Ascending aorta (tissue), 2 donors: ENCODE data around the gene SHROOM1. TPM values are rescaled to one million over a fixed set of nuclear protein-coding genes. Genes with fewer than 3 reads are reported as not detected.

Experiments used
- DNase-seq, 2 donors: peaks; one replicate each; pipeline ENCODE4 v3.0.0-alpha.2; 2019; ENCODE audit warnings: low spot score in 2 of 2
- H3K27ac ChIP-seq, 2 donors: fragments of 200-600 bp; sonication (generic); one replicate each; pipeline ENCODE4 v1.5.1; 2016 to 2017; ENCODE audit warnings: mild to moderate bottlenecking in 1 of 2
- H3K27me3 ChIP-seq: fragments of 200-600 bp; sonication (generic); one replicate; pipeline ENCODE4 v1.5.1; 2017
- H3K36me3 ChIP-seq, 2 donors: fragments of 200-600 bp; sonication (generic); one replicate each; pipeline ENCODE4 v1.5.1; 2016
- H3K4me1 ChIP-seq, 2 donors: fragments of 200-600 bp; sonication (generic); one replicate each; pipeline ENCODE4 v1.5.1; 2016 to 2017; ENCODE audit warnings: mild to moderate bottlenecking in 1 of 2
- H3K4me3 ChIP-seq, 2 donors: fragments of 200-600 bp; sonication (generic); one replicate each; pipeline ENCODE4 v1.5.1; 2016 to 2017; ENCODE audit warnings: mild to moderate bottlenecking in 1 of 2
- H3K9me3 ChIP-seq, 2 donors: fragments of 200-600 bp; sonication (generic); one replicate each; pipeline ENCODE4 v1.5.1; 2016
- CTCF ChIP-seq, 3 experiments: fragments of 200-600 bp in 2 of 3; fragments of 450-650 bp in 1 of 3; sonication (generic) in 2 of 3; IDR thresholded peaks; one replicate each; pipeline ENCODE4 v1.5.1; 2016 to 2019; ENCODE audit warnings: antibody characterized with exemption in 3 of 3, mild to moderate bottlenecking in 1 of 3, moderate library complexity in 1 of 3
- intact Hi-C: fragments of 100-400 bp; cut with DNase I; formaldehyde crosslinking; loops from one replicate; pipeline ENCODE4 v1.15.1; 2023
- total RNA-seq: library from RNA; depleted of rRNA; stranded (reverse); fragments of >200 nt; gene quantifications from one replicate; pipeline ENCODE4 v1.1.0, GENCODE V29; 2016

The SHROOM1 gene
- total RNA-seq, 1 donor from 2014 or later = 49.4 TPM

GRCh38 chr5:132782101-132782500, 48.3 kb downstream of the SHROOM1 start:
- H3K9me3 ChIP-seq = no peaks in the 10 kb centered on the region
- no peaks in the 10 kb centered on the region for H3K36me3 ChIP-seq
- H3K4me1 ChIP-seq = peaks cover 5 to 34% of the 10 kb centered on the region in 2 donors
- no peaks in the 10 kb centered on the region for H3K27me3 ChIP-seq
- TF ChIP-seq CTCF (IDR thresholded peaks at IDR 0.05) = no peak
- DNase-seq = peak in 1 of 2 donors; percentile 66
- intact Hi-C loops = loop anchor here (5.0 kb wide), 1 partner anchor 265 kb away; no protein-coding TSS in a partner anchor
- no peak overlapping the region for H3K4me3 ChIP-seq
- no peak overlapping the region for H3K27ac ChIP-seq

DNA sequence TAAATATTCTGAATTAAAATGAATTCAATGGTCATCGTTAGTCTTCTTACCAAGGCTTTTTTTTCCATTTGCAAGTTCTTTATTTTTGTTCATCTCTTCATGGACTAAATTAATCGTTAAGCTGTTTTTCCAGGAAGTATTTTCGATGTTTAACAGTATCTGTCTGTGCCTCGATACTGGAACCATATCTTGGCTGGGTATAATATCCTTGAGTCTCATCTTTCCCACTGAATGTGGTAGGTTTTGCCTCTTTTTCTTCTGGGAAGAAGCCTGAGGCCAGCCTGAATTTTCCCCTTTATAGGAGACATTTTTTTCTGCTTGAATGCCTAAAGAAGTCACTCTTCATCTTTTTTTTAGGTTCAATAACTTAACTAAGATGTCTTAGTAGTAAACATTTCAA, 49.4 kb downstream of the SHROOM1 start:
- no peak overlapping the region for H3K27ac ChIP-seq
- intact Hi-C loops = loop anchor here (5.0 kb wide), 1 partner anchor 266 kb away; no protein-coding TSS in a partner anchor
- H3K27me3 ChIP-seq = no peaks in the 10 kb centered on the region
- TF ChIP-seq CTCF (IDR thresholded peaks at IDR 0.05) = no peak
- peaks cover 5 to 31% of the 10 kb centered on the region in 2 donors for H3K4me1 ChIP-seq
- H3K9me3 ChIP-seq = no peaks in the 10 kb centered on the region
- DNase-seq = no peak
- no peaks in the 10 kb centered on the region for H3K36me3 ChIP-seq
- no peak overlapping the region for H3K4me3 ChIP-seq

- DNase-seq = no peak
- intact Hi-C loops = loop anchor here (5.0 kb wide), 1 partner anchor 267 kb away; no protein-coding TSS in a partner anchor
- H3K4me1 ChIP-seq = peaks cover 5 to 28% of the 10 kb centered on the region in 2 donors
- no peak overlapping the region for H3K4me3 ChIP-seq
- H3K27me3 ChIP-seq = no peaks in the 10 kb centered on the region
- H3K27ac ChIP-seq = no peak overlapping the region
- H3K9me3 ChIP-seq = no peaks in the 10 kb centered on the region
- no peaks in the 10 kb centered on the region for H3K36me3 ChIP-seq
- no peak for TF ChIP-seq CTCF (IDR thresholded peaks at IDR 0.05)
These were observed 49.9 kb downstream of the SHROOM1 start for GRCh38 chr5:132780577-132780976.

- intact Hi-C loops = loop anchor here (5.0 kb wide), 3 partner anchors 32 to 267 kb away; partner anchors contain the start of genes KIF3A and SOWAHA
- Histone ChIP-seq H3K4me3 (no peak overlapping the region), H3K27ac (no peak overlapping the region), H3K36me3 (no peaks in the 10 kb centered on the region), H3K4me1 (peaks cover 6 to 25% of the 10 kb centered on the region in 2 donors), H3K27me3 (no peaks in the 10 kb centered on the region), H3K9me3 (no peaks in the 10 kb centered on the region)
- no peak for TF ChIP-seq CTCF (IDR thresholded peaks at IDR 0.05)
- peak in 1 of 2 donors; percentile 4 for DNase-seq
These were observed 50.5 kb downstream of the SHROOM1 start for GRCh38 chr5:132779961-132780360.

DNA sequence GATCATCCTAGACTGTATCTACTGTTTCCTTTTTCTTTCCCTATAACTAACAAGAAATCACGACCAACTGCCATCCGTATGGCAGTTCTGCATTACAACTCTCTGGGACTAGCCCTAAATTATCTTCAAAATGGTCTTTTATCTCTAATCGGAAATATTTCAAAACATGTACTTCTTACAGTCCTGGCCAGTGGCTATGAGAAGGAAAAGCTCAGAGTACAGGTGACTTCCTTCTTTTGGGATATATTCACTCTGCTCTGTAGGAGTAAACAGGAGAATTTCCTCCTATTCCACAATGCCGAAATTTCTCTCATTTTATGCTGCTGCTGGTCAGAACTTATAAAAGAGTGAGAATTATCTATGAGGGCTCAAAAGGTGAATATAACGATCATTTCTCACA, 51.6 kb downstream of the SHROOM1 start:
- H3K27ac ChIP-seq = peak overlapping the region; percentile 87 to 96
- TF ChIP-seq CTCF (IDR thresholded peaks at IDR 0.05) = no peak
- DNase-seq = no peak
- intact Hi-C loops = loop anchor here (5.0 kb wide), 2 partner anchors 33 to 42 kb away; partner anchors contain the start of genes KIF3A and SOWAHA
- H3K9me3 ChIP-seq = no peaks in the 10 kb centered on the region
- peaks cover 13 to 29% of the 10 kb centered on the region in 2 donors for H3K4me1 ChIP-seq
- no peak overlapping the region for H3K4me3 ChIP-seq
- no peaks in the 10 kb centered on the region for H3K36me3 ChIP-seq
- no peaks in the 10 kb centered on the region for H3K27me3 ChIP-seq
